NCI-H510A treated with DMSO at 0.1 percent for 48 hours (cell line): ENCODE data around the gene LPO.

ENCODE experiments used
- DNase-seq: peaks from one replicate; lab custom pipeline; 2025; lab: John Stamatoyannopoulos, UW

Gene LPO

DNA sequence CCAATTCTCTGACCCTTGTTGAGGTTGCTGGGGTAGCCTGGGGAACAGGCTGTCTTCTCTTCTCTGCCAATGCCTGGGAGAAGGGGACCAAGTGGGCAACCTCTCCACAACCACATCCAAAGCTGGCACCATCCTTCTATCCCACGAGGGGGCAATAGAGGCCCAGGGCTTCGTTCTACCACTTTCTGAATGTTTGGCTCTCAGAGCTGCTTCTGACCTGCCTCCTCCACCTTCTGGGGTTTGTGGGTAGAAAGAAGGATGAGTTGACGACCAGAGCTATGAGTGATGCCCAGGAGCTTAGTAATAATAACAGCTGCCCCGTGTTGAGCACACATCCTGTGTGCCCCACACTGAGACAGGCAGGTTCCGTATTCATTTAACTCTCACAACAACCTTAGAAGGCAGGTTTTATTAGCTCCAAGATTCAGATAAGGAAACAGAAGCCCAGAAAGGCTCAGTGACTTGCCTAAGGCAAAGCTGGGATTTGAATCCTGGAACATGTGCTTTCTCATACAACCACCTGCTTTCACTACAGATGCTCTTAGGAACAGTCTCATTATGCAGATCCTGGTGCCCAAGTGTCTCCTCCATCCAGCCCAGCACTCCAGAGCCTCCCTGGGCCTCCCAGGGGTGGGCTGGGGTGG, 79.2 kb downstream of the LPO start:
- peak; percentile 63 for DNase-seq

DNA sequence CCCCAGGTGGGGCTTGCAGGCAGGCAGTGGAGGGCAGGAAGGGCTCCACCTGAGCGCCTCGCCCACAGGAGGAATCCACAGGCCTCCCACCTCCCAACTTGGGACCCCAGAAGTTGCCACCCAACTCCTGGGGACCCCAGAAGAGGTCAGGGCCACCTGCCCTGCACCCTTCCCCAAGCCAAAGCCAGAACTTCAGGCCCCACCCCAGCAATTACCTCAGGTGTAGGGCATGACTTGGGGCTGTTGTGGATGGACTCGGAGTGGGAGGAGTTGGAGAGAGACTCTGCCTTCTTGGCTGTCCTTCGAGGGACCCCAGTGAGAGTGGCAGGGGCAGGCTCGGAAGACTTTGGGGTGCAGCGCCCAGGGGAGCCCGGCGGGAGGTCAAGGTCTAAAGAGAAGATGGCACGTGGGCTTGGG, 79.7 kb downstream of the LPO start:
- DNase-seq = no peak
